Measurements from ENCODE around the gene ZIM2. TPM values are rescaled to one million over a fixed set of nuclear protein-coding genes. Genes with fewer than 3 reads are reported as not detected.
"Not testable (repeated sequence)": the region's sequence is repeated elsewhere in the genome, so short reads cannot be mapped to it uniquely, and the experiment has no call there.

ZIM2 gene
- total RNA-seq, 1 donor from 2014 or later: not detected

DNA sequence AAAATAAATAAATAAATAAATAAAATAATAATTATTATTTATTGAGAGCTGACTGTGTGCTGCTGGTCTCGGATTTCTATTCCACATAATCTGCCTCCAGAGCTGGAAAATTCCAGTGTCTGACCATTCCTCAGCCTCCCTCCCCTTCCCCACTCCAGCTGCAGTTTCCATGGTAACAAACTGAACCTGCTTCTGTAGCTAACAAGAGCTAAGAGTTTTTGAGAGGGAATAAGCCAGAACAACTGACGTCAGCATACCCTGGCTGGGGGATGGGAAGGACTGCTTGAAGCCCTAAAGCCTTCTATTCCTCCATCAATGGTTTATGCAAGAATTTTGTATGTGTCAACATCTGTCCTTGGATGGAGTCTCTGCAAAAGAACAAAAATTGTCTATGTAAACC is 26.0 kb upstream of the ZIM2 start:
- no peak for DNase-seq (ENCODE audit: extremely low spot score, unreplicated experiment)
- Mint-ChIP-seq H3K9me3 (peaks cover 12% of the 10 kb centered on the region), H3K36me3 (no peaks in the 10 kb centered on the region)

DNA sequence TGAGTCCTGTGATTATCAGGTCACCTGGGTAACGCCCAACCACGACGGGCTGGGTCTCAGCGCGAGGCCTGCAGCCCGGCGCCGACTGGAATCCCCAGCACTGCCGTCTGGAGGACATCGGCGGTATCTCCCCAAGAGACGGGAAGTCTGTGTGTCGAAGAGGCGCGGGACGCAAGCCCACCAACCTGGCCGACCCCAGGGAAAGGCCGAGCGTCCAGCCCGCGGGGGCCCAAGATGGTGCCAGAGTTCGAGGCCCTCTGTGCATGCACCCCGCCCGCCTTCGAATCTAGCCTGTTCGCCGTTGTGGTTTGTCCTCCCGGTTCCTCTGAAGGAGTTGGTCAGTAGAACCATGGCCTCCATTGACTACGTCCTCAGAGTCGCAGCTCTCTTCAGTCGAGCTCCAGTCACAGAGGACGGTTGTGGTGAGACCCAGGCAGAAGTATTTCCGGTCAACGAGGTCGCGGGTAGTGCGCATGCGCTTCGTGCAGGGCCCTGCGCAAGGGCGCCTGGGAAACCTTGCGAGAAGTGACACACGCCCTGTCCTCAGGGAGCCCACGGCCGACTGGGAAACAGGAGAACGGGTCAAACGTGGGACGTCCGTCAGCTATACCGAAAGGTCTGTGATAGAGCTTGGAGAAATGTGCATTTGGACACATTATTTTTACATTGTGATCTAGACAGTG is 24.1 kb upstream of the ZIM2 start:
- no peak overlapping the region for H3K27ac Mint-ChIP-seq
- no peaks in the 10 kb centered on the region for H3K36me3 Mint-ChIP-seq
- TF ChIP-seq, protein P1, sequence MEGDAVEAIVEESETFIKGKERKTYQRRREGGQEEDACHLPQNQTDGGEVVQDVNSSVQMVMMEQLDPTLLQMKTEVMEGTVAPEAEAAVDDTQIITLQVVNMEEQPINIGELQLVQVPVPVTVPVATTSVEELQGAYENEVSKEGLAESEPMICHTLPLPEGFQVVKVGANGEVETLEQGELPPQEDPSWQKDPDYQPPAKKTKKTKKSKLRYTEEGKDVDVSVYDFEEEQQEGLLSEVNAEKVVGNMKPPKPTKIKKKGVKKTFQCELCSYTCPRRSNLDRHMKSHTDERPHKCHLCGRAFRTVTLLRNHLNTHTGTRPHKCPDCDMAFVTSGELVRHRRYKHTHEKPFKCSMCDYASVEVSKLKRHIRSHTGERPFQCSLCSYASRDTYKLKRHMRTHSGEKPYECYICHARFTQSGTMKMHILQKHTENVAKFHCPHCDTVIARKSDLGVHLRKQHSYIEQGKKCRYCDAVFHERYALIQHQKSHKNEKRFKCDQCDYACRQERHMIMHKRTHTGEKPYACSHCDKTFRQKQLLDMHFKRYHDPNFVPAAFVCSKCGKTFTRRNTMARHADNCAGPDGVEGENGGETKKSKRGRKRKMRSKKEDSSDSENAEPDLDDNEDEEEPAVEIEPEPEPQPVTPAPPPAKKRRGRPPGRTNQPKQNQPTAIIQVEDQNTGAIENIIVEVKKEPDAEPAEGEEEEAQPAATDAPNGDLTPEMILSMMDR (conservative IDR thresholded peaks at IDR 0.05): no peak
- no peak for DNase-seq (ENCODE audit: extremely low spot score, unreplicated experiment)
- no peak overlapping the region for H3K4me3 Mint-ChIP-seq
- H3K4me1 Mint-ChIP-seq (ENCODE audit: unreplicated experiment): no peaks in the 10 kb centered on the region
- H3K27me3 Mint-ChIP-seq: no peaks in the 10 kb centered on the region
- peaks cover 12% of the 10 kb centered on the region for H3K9me3 Mint-ChIP-seq

More for the DNA sequence above, 26.0 kb upstream of the ZIM2 start:
- H3K4me3 Mint-ChIP-seq: no peak overlapping the region
- no peaks in the 10 kb centered on the region for H3K4me1 Mint-ChIP-seq (ENCODE audit: unreplicated experiment)
- H3K27me3 Mint-ChIP-seq: no peaks in the 10 kb centered on the region
- TF ChIP-seq, protein P1 (conservative IDR thresholded peaks at IDR 0.05): no peak
- H3K27ac Mint-ChIP-seq: no peak overlapping the region

DNA sequence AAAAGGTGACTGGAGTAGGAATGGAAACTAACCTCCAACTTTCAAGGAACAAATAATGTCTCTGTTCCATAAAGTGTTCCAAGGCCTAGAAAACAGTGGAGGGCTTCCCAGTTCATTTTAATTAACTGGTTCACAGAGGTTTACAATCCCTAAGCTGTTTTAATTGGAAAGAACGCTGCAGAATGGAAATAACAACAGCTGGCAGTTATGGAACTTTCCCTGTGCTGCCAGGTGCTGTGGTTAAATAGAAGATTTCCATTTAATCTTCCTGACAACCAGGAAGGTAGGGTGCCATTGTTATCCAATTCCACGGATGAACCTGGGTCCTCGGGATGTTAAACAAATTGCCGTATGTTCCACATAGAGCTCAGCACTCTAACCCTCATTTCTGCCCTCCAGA is 22.2 kb upstream of the ZIM2 start:
- Mint-ChIP-seq H3K27ac (no peak overlapping the region), H3K36me3 (no peaks in the 10 kb centered on the region), H3K27me3 (no peaks in the 10 kb centered on the region), H3K4me1 (ENCODE audit: unreplicated experiment) (no peaks in the 10 kb centered on the region), H3K4me3 (no peak overlapping the region), H3K9me3 (peaks cover 7% of the 10 kb centered on the region)
- TF ChIP-seq, protein P1 (conservative IDR thresholded peaks at IDR 0.05): no peak
- DNase-seq (ENCODE audit: extremely low spot score, unreplicated experiment): no peak

DNA sequence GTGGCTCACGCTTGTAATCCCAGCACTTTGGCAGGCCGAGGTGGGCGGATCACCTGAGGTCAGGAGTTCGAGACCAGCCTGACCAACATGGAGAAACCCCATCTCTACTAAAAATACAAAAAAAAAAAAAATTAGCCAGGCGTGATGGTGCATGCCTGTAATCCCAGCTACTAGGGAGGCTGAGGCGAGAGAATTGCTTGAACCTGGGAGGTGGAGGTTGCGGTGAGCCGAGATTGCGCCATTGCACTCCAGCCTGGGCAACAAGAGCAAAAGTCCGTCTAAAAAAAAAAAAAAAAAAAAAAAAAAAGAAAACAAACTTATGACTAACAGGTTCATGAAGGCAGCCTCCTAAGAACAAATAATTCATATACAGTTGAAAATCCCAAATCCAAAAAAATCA is 19.9 kb upstream of the ZIM2 start:
- not testable (repeated sequence) for H3K27ac Mint-ChIP-seq; H3K4me1 Mint-ChIP-seq (ENCODE audit: unreplicated experiment); H3K27me3 Mint-ChIP-seq; H3K9me3 Mint-ChIP-seq; H3K36me3 Mint-ChIP-seq; H3K4me3 Mint-ChIP-seq; DNase-seq (ENCODE audit: extremely low spot score, unreplicated experiment)

DNA sequence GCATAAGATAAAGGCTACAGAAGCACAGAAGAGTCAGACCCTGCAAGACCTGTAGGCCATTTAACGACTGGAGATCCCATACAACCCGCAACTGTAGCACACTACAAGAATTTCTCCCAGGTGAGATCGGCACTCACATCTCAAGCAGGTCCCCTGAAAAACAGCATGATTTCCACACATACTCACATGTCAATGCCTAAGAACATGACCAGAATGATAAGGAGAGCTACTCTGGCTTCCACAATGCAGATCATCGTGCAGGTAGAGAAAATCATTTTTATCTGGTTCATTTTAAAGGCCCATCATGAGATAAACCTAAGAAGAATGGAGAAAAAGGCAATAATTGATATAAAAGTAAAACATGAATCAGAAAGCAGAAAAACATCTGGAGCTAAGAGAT is 17.5 kb upstream of the ZIM2 start:
- TF ChIP-seq, protein P1 (conservative IDR thresholded peaks at IDR 0.05): no peak
- H3K36me3 Mint-ChIP-seq: no peaks in the 10 kb centered on the region
- H3K9me3 Mint-ChIP-seq: peaks cover 5% of the 10 kb centered on the region
- no peak overlapping the region for H3K27ac Mint-ChIP-seq
- no peak for DNase-seq (ENCODE audit: extremely low spot score, unreplicated experiment)
- no peaks in the 10 kb centered on the region for H3K4me1 Mint-ChIP-seq (ENCODE audit: unreplicated experiment)
- no peak overlapping the region for H3K4me3 Mint-ChIP-seq
- H3K27me3 Mint-ChIP-seq: no peaks in the 10 kb centered on the region

DNA sequence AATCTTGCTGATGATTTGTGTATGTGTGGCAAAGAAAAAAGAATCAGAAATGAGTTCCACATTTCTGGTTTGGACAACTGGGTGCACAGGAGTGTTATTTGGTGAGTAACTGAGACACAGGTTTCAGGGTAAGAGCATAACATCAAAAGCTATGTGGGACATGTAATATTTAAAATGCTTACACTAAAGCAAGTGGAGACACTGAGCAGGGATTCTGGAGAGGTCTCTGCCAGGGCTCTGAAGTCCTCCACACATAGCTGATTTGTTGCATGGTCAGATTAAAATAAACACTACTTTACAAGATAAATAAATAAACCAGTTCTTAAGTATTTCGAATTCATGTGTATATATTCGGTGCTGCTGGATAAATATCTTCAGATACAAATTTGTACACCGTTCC is 16.3 kb upstream of the ZIM2 start:
- DNase-seq (ENCODE audit: extremely low spot score, unreplicated experiment): no peak
- Mint-ChIP-seq H3K9me3 (peaks cover 10% of the 10 kb centered on the region), H3K4me1 (ENCODE audit: unreplicated experiment) (no peaks in the 10 kb centered on the region), H3K4me3 (no peak overlapping the region), H3K27ac (no peak overlapping the region), H3K27me3 (no peaks in the 10 kb centered on the region), H3K36me3 (no peaks in the 10 kb centered on the region)
- TF ChIP-seq, protein P1 (conservative IDR thresholded peaks at IDR 0.05): no peak

DNA sequence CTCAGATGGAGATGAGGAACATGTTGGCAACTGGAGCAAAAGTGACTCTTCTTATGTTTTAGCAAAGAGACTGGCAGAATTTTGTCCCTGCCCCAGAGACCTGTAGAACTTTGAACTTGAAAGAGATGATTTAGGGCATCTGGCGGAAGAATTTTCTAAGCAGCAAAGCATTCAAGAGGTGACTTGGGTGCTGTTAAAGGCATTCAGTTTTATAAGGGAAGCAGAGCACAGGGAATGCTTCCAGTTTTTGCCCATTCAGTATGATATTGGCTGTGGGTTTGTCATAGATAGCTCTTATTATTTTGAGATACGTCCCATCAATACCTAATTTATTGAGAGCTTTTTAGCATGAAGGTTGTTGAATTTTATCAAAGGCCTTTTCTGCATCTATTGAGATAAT is 11.8 kb upstream of the ZIM2 start:
- not testable (repeated sequence) for H3K4me1 Mint-ChIP-seq (ENCODE audit: unreplicated experiment)

More for the DNA sequence above, 11.8 kb upstream of the ZIM2 start:
- DNase-seq (ENCODE audit: extremely low spot score, unreplicated experiment); H3K36me3 Mint-ChIP-seq; H3K4me3 Mint-ChIP-seq; H3K27ac Mint-ChIP-seq; H3K27me3 Mint-ChIP-seq: not testable (repeated sequence)
- peaks cover 15% of the 10 kb centered on the region for H3K9me3 Mint-ChIP-seq

All from type B pancreatic cell (in vitro differentiated cells).